HG03280 (cell line): ENCODE data around the gene JAZF1.
"Not testable (repeated sequence)": the region's sequence is repeated elsewhere in the genome, so short reads cannot be mapped to it uniquely, and the experiment has no call there.

ENCODE experiments used
- ATAC-seq: cut with Tn5 transposase; IDR thresholded peaks from one replicate; pipeline ENCODE4 v1.9.1; 2021; ENCODE audit warnings: mild to moderate bottlenecking, moderate library complexity; ENCODE audit not compliant: unreplicated experiment

JAZF1 gene

GRCh38 chr7:27861747-27862146, 318.8 kb downstream of the JAZF1 start:
- no peak for ATAC-seq

- ATAC-seq: no peak
Observed at GRCh38 chr7:27860800-27861199, 319.8 kb downstream of the JAZF1 start.

- not testable (repeated sequence) for ATAC-seq
Observed at GRCh38 chr7:27856703-27857485, 323.7 kb downstream of the JAZF1 start.

- no peak for ATAC-seq
Observed at GRCh38 chr7:27850531-27850930, 330.1 kb downstream of the JAZF1 start.

GRCh38 chr7:27846388-27846787, 334.2 kb downstream of the JAZF1 start:
- no peak for ATAC-seq

- ATAC-seq: no peak
Observed at GRCh38 chr7:27843584-27844305, 336.9 kb downstream of the JAZF1 start.

- ATAC-seq: no peak
Observed at GRCh38 chr7:27842851-27843250, 337.7 kb downstream of the JAZF1 start.

GRCh38 chr7:27842094-27842692, 338.4 kb downstream of the JAZF1 start:
- no peak for ATAC-seq

GRCh38 chr7:27840760-27841364, 339.7 kb downstream of the JAZF1 start:
- no peak for ATAC-seq

- ATAC-seq: no peak
Observed at GRCh38 chr7:27840313-27840712, 340.3 kb downstream of the JAZF1 start.

GRCh38 chr7:27839099-27839498, 341.5 kb downstream of the JAZF1 start:
- ATAC-seq: no peak

GRCh38 chr7:27836536-27836935, 344.1 kb downstream of the JAZF1 start:
- no peak for ATAC-seq

GRCh38 chr7:27835376-27835775, 345.2 kb downstream of the JAZF1 start:
- ATAC-seq: no peak

GRCh38 chr7:27834179-27834921, 346.2 kb downstream of the JAZF1 start:
- ATAC-seq: no peak

- ATAC-seq: no peak
Observed at GRCh38 chr7:27826357-27826756, 354.2 kb downstream of the JAZF1 start.

GRCh38 chr7:27825891-27826290, 354.7 kb downstream of the JAZF1 start:
- ATAC-seq: no peak

- ATAC-seq: no peak
Observed at GRCh38 chr7:27822245-27822644, 358.4 kb downstream of the JAZF1 start.

- no peak for ATAC-seq
Observed at GRCh38 chr7:27812706-27813105, 367.9 kb downstream of the JAZF1 start.

- no peak for ATAC-seq
Observed at GRCh38 chr7:27810186-27810585, 370.4 kb downstream of the JAZF1 start.

GRCh38 chr7:27808626-27809025, 372.0 kb downstream of the JAZF1 start:
- no peak for ATAC-seq

GRCh38 chr7:27804139-27804538, 376.5 kb downstream of the JAZF1 start:
- no peak for ATAC-seq
